ENCODE results near the gene DNM1L.

Gene DNM1L

DNA sequence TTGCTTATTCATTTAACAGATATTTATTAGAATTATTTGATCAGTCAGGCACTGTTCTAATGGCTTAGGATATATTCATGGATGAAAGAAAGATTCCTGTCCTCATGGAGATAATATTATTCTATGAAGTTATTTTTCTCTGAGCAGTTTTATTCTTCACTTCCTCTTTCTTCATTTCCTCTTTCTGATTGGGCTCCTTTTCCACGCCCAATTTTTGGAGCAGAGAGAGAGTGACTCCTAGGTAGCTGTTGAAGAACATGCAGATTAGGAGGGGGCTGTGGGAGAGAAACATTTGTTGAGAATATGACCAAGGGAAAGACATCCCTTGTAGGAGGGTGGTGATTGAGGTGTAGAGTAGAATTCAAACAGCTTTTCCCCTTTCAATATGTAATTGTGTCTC lies 82.6 kb downstream of the DNM1L start:
- TF ChIP-seq, protein P1, sequence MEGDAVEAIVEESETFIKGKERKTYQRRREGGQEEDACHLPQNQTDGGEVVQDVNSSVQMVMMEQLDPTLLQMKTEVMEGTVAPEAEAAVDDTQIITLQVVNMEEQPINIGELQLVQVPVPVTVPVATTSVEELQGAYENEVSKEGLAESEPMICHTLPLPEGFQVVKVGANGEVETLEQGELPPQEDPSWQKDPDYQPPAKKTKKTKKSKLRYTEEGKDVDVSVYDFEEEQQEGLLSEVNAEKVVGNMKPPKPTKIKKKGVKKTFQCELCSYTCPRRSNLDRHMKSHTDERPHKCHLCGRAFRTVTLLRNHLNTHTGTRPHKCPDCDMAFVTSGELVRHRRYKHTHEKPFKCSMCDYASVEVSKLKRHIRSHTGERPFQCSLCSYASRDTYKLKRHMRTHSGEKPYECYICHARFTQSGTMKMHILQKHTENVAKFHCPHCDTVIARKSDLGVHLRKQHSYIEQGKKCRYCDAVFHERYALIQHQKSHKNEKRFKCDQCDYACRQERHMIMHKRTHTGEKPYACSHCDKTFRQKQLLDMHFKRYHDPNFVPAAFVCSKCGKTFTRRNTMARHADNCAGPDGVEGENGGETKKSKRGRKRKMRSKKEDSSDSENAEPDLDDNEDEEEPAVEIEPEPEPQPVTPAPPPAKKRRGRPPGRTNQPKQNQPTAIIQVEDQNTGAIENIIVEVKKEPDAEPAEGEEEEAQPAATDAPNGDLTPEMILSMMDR (IDR thresholded peaks at IDR 0.05) = no peak

- TF ChIP-seq, protein P1 (IDR thresholded peaks at IDR 0.05) = no peak
These were observed 86.8 kb downstream of the DNM1L start for GRCh38 chr12:32765906-32766305.

GRCh38 chr12:32768518-32768917 lies 89.4 kb downstream of the DNM1L start:
- TF ChIP-seq, protein P1 (IDR thresholded peaks at IDR 0.05) = no peak

DNA sequence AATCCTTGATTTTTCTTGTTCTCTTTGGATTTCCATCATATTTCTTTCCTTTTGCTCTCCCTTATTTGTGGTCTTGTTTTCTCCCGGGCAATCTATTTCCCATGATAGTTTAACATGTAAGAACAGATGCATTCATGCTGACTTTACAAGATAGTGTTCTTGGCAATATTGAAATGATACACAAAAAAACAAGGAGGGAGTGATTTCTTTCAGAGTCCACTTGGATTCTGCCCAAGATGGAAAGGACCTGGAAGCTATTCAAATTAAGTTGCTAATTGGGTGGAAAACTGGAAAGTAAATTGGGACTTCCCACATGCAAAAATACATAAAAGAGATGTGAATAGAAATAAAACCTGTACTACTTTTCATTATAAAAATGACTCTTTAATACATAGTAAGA lies 91.0 kb downstream of the DNM1L start:
- TF ChIP-seq, protein P1 (IDR thresholded peaks at IDR 0.05) = no peak

- TF ChIP-seq, protein P1 (IDR thresholded peaks at IDR 0.05) = no peak
These were observed 94.6 kb downstream of the DNM1L start for GRCh38 chr12:32773691-32774090.

GRCh38 chr12:32776258-32776657 lies 97.2 kb downstream of the DNM1L start:
- TF ChIP-seq, protein P1 (IDR thresholded peaks at IDR 0.05) = no peak

- TF ChIP-seq, protein P1 (IDR thresholded peaks at IDR 0.05) = no peak
These were observed 98.1 kb downstream of the DNM1L start for GRCh38 chr12:32777159-32777558.

GRCh38 chr12:32777691-32778175 lies 98.6 kb downstream of the DNM1L start:
- TF ChIP-seq, protein P1 (IDR thresholded peaks at IDR 0.05) = no peak
